ENCODE results near the gene CDKN2B-AS1.

DNA sequence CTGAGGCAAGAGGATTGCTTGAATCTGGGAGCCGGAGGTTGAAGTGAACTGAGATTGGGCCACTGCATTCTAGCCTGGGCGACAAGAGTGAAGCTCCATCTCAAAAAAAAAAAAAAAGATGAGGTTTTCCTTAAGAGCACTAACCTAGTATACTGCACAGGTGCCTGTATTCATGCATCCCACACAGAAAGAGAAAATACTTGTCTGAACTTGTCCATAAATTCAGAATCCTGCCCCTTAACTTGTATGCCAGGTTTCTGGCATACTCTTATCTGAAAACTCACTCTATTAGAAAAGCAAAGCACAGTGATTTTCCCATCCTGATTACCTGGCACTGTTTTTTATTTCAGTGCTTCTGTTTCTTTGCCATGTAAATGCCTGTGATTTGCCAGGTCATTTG lies 139.8 kb downstream of the CDKN2B-AS1 start:
- TF ChIP-seq, protein P1, sequence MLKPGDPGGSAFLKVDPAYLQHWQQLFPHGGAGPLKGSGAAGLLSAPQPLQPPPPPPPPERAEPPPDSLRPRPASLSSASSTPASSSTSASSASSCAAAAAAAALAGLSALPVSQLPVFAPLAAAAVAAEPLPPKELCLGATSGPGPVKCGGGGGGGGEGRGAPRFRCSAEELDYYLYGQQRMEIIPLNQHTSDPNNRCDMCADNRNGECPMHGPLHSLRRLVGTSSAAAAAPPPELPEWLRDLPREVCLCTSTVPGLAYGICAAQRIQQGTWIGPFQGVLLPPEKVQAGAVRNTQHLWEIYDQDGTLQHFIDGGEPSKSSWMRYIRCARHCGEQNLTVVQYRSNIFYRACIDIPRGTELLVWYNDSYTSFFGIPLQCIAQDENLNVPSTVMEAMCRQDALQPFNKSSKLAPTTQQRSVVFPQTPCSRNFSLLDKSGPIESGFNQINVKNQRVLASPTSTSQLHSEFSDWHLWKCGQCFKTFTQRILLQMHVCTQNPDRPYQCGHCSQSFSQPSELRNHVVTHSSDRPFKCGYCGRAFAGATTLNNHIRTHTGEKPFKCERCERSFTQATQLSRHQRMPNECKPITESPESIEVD (tag by site-specific recombination; IDR thresholded peaks at IDR 0.05), result no peak
- TF ChIP-seq ZNF585B (tag by site-specific recombination; IDR thresholded peaks at IDR 0.05), result no peak
- TF ChIP-seq, protein P2, sequence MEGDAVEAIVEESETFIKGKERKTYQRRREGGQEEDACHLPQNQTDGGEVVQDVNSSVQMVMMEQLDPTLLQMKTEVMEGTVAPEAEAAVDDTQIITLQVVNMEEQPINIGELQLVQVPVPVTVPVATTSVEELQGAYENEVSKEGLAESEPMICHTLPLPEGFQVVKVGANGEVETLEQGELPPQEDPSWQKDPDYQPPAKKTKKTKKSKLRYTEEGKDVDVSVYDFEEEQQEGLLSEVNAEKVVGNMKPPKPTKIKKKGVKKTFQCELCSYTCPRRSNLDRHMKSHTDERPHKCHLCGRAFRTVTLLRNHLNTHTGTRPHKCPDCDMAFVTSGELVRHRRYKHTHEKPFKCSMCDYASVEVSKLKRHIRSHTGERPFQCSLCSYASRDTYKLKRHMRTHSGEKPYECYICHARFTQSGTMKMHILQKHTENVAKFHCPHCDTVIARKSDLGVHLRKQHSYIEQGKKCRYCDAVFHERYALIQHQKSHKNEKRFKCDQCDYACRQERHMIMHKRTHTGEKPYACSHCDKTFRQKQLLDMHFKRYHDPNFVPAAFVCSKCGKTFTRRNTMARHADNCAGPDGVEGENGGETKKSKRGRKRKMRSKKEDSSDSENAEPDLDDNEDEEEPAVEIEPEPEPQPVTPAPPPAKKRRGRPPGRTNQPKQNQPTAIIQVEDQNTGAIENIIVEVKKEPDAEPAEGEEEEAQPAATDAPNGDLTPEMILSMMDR (tag by site-specific recombination; IDR thresholded peaks at IDR 0.05), result no peak
- no peak for TF ChIP-seq ZBTB1 (tag by site-specific recombination; IDR thresholded peaks at IDR 0.05)
- no peak for TF ChIP-seq KLF16 (tag by site-specific recombination; IDR thresholded peaks at IDR 0.05)
- no peak for TF ChIP-seq ZNF184 (tag by site-specific recombination; IDR thresholded peaks at IDR 0.05)
- TF ChIP-seq, protein P3, sequence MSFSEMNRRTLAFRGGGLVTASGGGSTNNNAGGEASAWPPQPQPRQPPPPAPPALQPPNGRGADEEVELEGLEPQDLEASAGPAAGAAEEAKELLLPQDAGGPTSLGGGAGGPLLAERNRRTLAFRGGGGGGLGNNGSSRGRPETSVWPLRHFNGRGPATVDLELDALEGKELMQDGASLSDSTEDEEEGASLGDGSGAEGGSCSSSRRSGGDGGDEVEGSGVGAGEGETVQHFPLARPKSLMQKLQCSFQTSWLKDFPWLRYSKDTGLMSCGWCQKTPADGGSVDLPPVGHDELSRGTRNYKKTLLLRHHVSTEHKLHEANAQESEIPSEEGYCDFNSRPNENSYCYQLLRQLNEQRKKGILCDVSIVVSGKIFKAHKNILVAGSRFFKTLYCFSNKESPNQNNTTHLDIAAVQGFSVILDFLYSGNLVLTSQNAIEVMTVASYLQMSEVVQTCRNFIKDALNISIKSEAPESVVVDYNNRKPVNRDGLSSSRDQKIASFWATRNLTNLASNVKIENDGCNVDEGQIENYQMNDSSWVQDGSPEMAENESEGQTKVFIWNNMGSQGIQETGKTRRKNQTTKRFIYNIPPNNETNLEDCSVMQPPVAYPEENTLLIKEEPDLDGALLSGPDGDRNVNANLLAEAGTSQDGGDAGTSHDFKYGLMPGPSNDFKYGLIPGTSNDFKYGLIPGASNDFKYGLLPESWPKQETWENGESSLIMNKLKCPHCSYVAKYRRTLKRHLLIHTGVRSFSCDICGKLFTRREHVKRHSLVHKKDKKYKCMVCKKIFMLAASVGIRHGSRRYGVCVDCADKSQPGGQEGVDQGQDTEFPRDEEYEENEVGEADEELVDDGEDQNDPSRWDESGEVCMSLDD (tag by site-specific recombination; IDR thresholded peaks at IDR 0.05), result no peak
- TF ChIP-seq ZSCAN30 (tag by site-specific recombination; IDR thresholded peaks at IDR 0.05), result no peak
- TF ChIP-seq ZIC2 (tag by site-specific recombination; IDR thresholded peaks at IDR 0.05), result no peak
- no peak for TF ChIP-seq ZNF248 (tag by site-specific recombination; IDR thresholded peaks at IDR 0.05)
